Effector memory CD8-positive, alpha-beta T cell (primary cell): ENCODE data around the gene PYGO2.

ENCODE experiments used
- ATAC-seq: fragments of 150-1000 bp; cut with Tn5 transposase; replicated peaks from 2 replicates; pipeline ENCODE4 v1.10.0; 2021; ENCODE audit warnings: mild to moderate bottlenecking, moderate library complexity
- DNase-seq, 3 experiments: peaks; one replicate each; pipeline ENCODE4 v3.0.0; 2021
- H3K27ac Mint-ChIP-seq, 2 donors: one replicate each; pipeline ENCODE4 v1.8.0; 2022; ENCODE audit warnings: mild to moderate bottlenecking in 2 of 2, mixed read lengths in 2 of 2, moderate library complexity in 2 of 2
- H3K27me3 Mint-ChIP-seq, 2 donors: one replicate each; pipeline ENCODE4 v1.8.0; 2022; ENCODE audit warnings: mixed read lengths in 2 of 2
- H3K36me3 Mint-ChIP-seq: one replicate; pipeline ENCODE4 v1.8.0; 2022; ENCODE audit warnings: mild to moderate bottlenecking, moderate library complexity, mixed read lengths; ENCODE audit not compliant: insufficient read depth
- H3K4me1 Mint-ChIP-seq, 2 donors: one replicate each; pipeline ENCODE4 v1.8.0; 2022; ENCODE audit warnings: low read depth in 2 of 2, mixed read lengths in 2 of 2
- H3K4me3 Mint-ChIP-seq, 2 donors: one replicate each; pipeline ENCODE4 v1.8.0; 2022; ENCODE audit warnings: mild to moderate bottlenecking in 2 of 2, mixed read lengths in 2 of 2, moderate library complexity in 2 of 2
- H3K9me3 Mint-ChIP-seq, 2 donors: one replicate each; pipeline ENCODE4 v1.8.0; 2022; ENCODE audit warnings: mixed read lengths in 2 of 2

The PYGO2 gene

DNA sequence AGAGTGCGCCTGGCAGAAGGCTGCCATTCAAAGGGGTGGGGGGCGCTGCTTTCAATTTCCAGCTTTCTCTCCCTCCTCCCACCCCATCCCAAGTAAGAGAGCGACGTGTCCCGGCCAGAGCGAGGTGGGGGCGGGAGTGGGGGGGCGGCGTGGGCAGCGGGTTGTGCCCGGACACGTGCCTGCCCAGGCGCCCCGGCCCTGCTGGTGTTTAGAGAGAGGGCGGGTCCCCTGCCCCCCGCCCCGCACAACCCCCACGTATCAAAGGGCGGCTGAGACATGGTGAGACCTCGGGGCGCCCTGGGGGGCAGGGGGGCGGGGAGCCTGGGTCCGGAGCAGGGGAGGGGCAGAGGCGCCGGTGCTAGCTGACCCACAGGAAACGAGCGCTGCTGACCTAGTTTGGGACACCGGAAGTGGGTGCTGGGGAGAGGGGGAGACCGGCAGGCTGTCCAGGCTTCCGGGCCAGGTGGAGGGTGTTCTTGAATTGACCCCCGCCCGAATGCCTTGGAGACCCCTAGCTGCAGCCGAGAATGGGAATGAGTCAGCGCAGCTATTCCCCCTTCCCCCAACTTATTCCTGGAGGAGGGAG is 42.3 kb upstream of the PYGO2 start:
- Mint-ChIP-seq H3K9me3 (no peaks in the 10 kb centered on the region), H3K4me1 (peaks cover 35 to 50% of the 10 kb centered on the region in 2 donors), H3K36me3 (peaks cover 14% of the 10 kb centered on the region), H3K27ac (peak overlapping the region; percentile 88 to 93), H3K27me3 (no peaks in the 10 kb centered on the region), H3K4me3 (peak overlapping the region; percentile 96 to 97)
- no peak for ATAC-seq
- no peak for DNase-seq

DNA sequence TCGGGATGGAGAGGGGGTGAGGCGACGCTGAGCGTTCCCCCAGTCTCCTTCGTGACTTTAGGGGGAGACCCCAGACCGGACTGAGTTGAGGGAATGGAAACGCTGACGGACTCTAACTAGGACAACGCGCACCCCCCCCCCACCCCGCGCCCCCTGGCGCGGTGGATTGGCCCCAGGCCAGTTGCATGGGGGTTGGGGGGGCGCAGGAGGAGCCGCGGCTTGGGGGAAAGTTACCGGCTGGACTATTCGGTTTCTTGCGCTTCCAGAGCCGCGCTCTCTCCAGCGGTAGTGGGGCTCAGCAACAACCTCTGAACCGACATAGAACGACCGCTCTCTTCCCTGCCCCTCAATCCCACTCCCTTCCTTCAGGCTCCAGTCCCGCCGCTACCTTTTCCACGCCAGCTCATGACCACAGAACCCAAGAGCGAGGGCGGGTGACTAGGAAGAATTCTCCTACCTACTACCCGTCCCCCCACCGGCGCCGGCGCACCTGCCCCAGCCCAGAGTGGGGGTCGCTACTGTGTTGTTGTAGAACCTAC is 41.7 kb upstream of the PYGO2 start:
- peak overlapping the region; percentile 88 to 93 for H3K27ac Mint-ChIP-seq
- DNase-seq (no peak), ATAC-seq (no peak)
- H3K27me3 Mint-ChIP-seq: no peaks in the 10 kb centered on the region
- H3K9me3 Mint-ChIP-seq: no peaks in the 10 kb centered on the region
- peak overlapping the region; percentile 96 to 97 for H3K4me3 Mint-ChIP-seq
- H3K36me3 Mint-ChIP-seq: peaks cover 18% of the 10 kb centered on the region
- peaks cover 36 to 49% of the 10 kb centered on the region in 2 donors for H3K4me1 Mint-ChIP-seq

- Mint-ChIP-seq H3K9me3 (no peaks in the 10 kb centered on the region), H3K4me3 (peak within 1 kb of the TSS; percentile 96 to 97), H3K4me1 (peaks cover 36 to 52% of the 10 kb centered on the region in 2 donors), H3K27me3 (no peaks in the 10 kb centered on the region), H3K36me3 (peaks cover 21% of the 10 kb centered on the region), H3K27ac (peak within 1 kb of the TSS; percentile 88 to 93)
- DNase-seq (no peak), ATAC-seq (peak; percentile 6)
Observed at GRCh38 chr1:155002464-155003226, 41.1 kb upstream of the PYGO2 start, which contains the start of gene ZBTB7B. Gene ZBTB7B (plus strand): TSS chr1:155002802. CDS start chr1:155014661, 11,859 bp downstream.

- DNase-seq (peak; percentile 95 to 98 (median 96)), ATAC-seq (peak; percentile 77)
- peak overlapping the region; percentile 86 to 88 for H3K27ac Mint-ChIP-seq
- peaks cover 39 to 52% of the 10 kb centered on the region in 2 donors for H3K4me1 Mint-ChIP-seq
- no peaks in the 10 kb centered on the region for H3K9me3 Mint-ChIP-seq
- no peaks in the 10 kb centered on the region for H3K27me3 Mint-ChIP-seq
- H3K4me3 Mint-ChIP-seq: peak overlapping the region; percentile 96 to 97
- peaks cover 21% of the 10 kb centered on the region for H3K36me3 Mint-ChIP-seq
Observed at GRCh38 chr1:155001675-155002463, 40.3 kb upstream of the PYGO2 start.

DNA sequence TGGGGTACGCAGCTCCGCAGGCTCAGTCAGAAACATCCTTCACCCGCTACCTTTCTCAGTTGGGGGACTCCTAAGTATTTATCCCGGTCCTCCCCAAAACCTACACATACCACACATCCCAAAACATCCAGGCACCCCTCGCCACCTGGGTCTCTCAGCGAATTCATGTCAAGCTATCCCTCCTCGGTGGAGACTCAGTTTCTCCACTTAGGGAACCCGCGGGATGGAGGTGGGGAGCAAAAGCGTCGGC is 39.8 kb upstream of the PYGO2 start:
- DNase-seq: no peak
- peak overlapping the region; percentile 96 to 97 for H3K4me3 Mint-ChIP-seq
- no peaks in the 10 kb centered on the region for H3K27me3 Mint-ChIP-seq
- no peak for ATAC-seq
- H3K36me3 Mint-ChIP-seq: peaks cover 21% of the 10 kb centered on the region
- peak overlapping the region; percentile 86 to 88 for H3K27ac Mint-ChIP-seq
- H3K4me1 Mint-ChIP-seq: peaks cover 34 to 46% of the 10 kb centered on the region in 2 donors
- no peaks in the 10 kb centered on the region for H3K9me3 Mint-ChIP-seq

GRCh38 chr1:155000726-155001424 is 39.3 kb upstream of the PYGO2 start:
- H3K27ac Mint-ChIP-seq: peak overlapping the region; percentile 86 to 88
- DNase-seq (peak; percentile 61 to 67 (median 63)), ATAC-seq (peak; percentile 32)
- peak overlapping the region; percentile 96 to 97 for H3K4me3 Mint-ChIP-seq
- peaks cover 29 to 42% of the 10 kb centered on the region in 2 donors for H3K4me1 Mint-ChIP-seq
- H3K9me3 Mint-ChIP-seq: no peaks in the 10 kb centered on the region
- H3K27me3 Mint-ChIP-seq: no peaks in the 10 kb centered on the region
- peaks cover 21% of the 10 kb centered on the region for H3K36me3 Mint-ChIP-seq

GRCh38 chr1:155000411-155000725 is 38.8 kb upstream of the PYGO2 start:
- peaks cover 29 to 37% of the 10 kb centered on the region in 2 donors for H3K4me1 Mint-ChIP-seq
- ATAC-seq: no peak

GRCh38 chr1:154999571-155000410 is 38.2 kb upstream of the PYGO2 start:
- peak overlapping the region; percentile 74 to 88 for H3K27ac Mint-ChIP-seq
- peaks cover 29 to 34% of the 10 kb centered on the region in 2 donors for H3K4me1 Mint-ChIP-seq
- no peaks in the 10 kb centered on the region for H3K27me3 Mint-ChIP-seq
- peak overlapping the region; percentile 96 to 97 for H3K4me3 Mint-ChIP-seq
- H3K9me3 Mint-ChIP-seq: no peaks in the 10 kb centered on the region
- peaks cover 21% of the 10 kb centered on the region for H3K36me3 Mint-ChIP-seq
- DNase-seq (peak in 1 of 3 experiments; percentile 25), ATAC-seq (no peak)

More at GRCh38 chr1:155000411-155000725, 38.8 kb upstream of the PYGO2 start:
- peaks cover 21% of the 10 kb centered on the region for H3K36me3 Mint-ChIP-seq
- DNase-seq: peak in 1 of 3 experiments; percentile 32
- H3K9me3 Mint-ChIP-seq: no peaks in the 10 kb centered on the region
- peak overlapping the region; percentile 74 to 88 for H3K27ac Mint-ChIP-seq
- no peaks in the 10 kb centered on the region for H3K27me3 Mint-ChIP-seq
- peak overlapping the region; percentile 96 to 97 for H3K4me3 Mint-ChIP-seq

DNA sequence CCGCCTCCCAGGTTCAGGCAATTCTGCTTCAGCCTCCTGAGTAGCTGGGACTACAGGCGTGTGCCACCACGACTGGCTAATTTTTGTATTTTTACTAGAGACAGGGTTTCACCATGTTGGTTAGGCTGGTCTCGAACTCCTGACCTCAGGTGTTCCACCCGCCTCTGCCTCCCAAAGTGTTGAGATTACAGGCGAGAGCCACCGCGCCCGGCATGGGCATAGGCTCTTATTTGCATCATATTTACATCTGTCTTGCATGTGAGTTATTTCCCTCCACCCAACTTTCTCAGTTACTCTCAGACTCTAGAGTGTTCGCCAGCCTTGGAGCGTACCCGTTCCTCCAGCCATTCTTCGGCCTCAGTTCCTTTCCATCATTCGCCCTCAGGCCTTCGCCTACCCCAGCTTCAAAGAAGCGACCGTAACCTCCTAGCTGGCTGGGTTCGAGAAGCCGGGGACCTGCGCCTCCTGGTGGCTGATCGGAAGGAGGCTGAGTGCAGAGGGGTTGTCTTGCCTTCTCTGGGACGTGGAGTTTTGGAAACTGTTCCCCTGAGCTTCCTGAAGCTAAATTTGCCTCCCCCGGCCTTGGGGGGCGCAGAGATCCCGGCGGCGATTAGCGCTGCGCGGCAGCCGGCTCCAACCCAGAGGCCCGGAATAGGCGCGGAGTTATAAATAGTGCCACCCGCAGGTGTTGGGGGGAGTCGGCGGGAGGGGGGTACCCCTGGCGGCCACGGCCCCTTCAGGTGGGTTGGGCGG is 37.4 kb upstream of the PYGO2 start:
- DNase-seq (peak; percentile 50 to 55 (median 50)), ATAC-seq (peak; percentile 3)
- H3K9me3 Mint-ChIP-seq: no peaks in the 10 kb centered on the region
- H3K27ac Mint-ChIP-seq: peak overlapping the region; percentile 75 to 88
- peaks cover 21% of the 10 kb centered on the region for H3K36me3 Mint-ChIP-seq
- H3K27me3 Mint-ChIP-seq: no peaks in the 10 kb centered on the region
- peaks cover 23 to 26% of the 10 kb centered on the region in 2 donors for H3K4me1 Mint-ChIP-seq
- peak overlapping the region; percentile 96 to 97 for H3K4me3 Mint-ChIP-seq

- H3K27ac Mint-ChIP-seq: no peak overlapping the region
- no peak for ATAC-seq
Observed at GRCh38 chr1:154998201-154998780, 36.7 kb upstream of the PYGO2 start.

DNA sequence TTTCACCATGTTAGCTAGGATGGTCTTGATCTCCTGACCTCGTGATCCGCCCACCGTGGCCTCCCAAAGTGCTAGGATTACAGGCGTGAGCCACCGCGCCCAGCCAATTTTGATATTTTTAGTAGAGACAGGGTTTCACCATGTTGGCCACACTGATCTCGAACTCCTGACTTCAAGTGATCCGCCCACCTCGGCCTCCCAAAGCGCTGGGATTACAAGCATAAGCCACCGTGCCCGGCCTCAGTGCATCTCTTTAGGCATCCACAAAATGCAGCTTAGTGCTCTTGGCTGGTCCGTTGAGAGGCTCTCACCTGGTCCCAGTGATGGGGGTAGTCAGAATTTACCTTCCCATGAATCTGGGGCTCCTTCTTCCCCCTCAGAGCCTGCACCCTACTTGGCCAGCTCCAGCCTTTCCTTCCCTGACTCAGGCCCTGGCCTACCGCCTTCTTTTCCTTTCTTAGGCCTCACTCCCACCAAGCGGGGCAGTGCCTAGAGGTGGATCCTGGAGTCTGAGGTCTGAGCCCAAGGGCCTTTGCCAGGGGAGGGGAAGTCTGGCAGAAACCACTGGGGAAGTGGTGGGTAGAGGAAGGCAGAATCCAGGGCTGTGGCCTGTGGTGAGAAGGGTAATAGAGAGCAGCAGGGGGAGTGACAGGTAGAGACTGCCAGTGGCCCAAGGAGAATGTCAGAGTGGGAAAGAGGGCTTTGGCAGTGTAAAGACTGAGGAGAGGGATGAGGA is 35.6 kb upstream of the PYGO2 start:
- Mint-ChIP-seq H3K36me3 (peaks cover 19% of the 10 kb centered on the region), H3K9me3 (no peaks in the 10 kb centered on the region), H3K27ac (peak overlapping the region in 1 of 2 donors; percentile 45), H3K27me3 (no peaks in the 10 kb centered on the region), H3K4me1 (peaks cover 17 to 21% of the 10 kb centered on the region in 2 donors), H3K4me3 (no peak overlapping the region)
- DNase-seq (no peak), ATAC-seq (no peak)

More at GRCh38 chr1:154998201-154998780, 36.7 kb upstream of the PYGO2 start:
- H3K4me3 Mint-ChIP-seq: peak overlapping the region; percentile 31 to 97
- H3K27me3 Mint-ChIP-seq: no peaks in the 10 kb centered on the region
- H3K4me1 Mint-ChIP-seq: peaks cover 17 to 21% of the 10 kb centered on the region in 2 donors
- H3K36me3 Mint-ChIP-seq: peaks cover 21% of the 10 kb centered on the region
- DNase-seq: no peak
- no peaks in the 10 kb centered on the region for H3K9me3 Mint-ChIP-seq
